ENCODE measurements around the gene ARF3.

The ARF3 gene

GRCh38 chr12:48965298-48965838 lies 8.1 kb upstream of the ARF3 start:
- H3K4me3 ChIP-seq (ENCODE audit: control insufficient read depth, low read depth, low read length), result no peak overlapping the region
- peak; percentile 40 for DNase-seq (ENCODE audit: low read depth)
- peak; percentile 48 for TF ChIP-seq CTCF (conservative IDR thresholded peaks at IDR 0.05; ENCODE audit: control insufficient read depth, insufficient read depth, low read depth, low read length)

GRCh38 chr12:48961801-48962200 lies 4.5 kb upstream of the ARF3 start:
- no peak overlapping the region for H3K4me3 ChIP-seq (ENCODE audit: control insufficient read depth, low read depth, low read length)
- no peak for TF ChIP-seq CTCF (conservative IDR thresholded peaks at IDR 0.05; ENCODE audit: control insufficient read depth, insufficient read depth, low read depth, low read length)
- DNase-seq (ENCODE audit: low read depth), result peak; percentile 34

- no peak overlapping the region for H3K4me3 ChIP-seq (ENCODE audit: control insufficient read depth, low read depth, low read length)
- no peak for DNase-seq (ENCODE audit: low read depth)
- TF ChIP-seq CTCF (conservative IDR thresholded peaks at IDR 0.05; ENCODE audit: control insufficient read depth, insufficient read depth, low read depth, low read length), result no peak
Observed at GRCh38 chr12:48961331-48961730, 4.0 kb upstream of the ARF3 start.

GRCh38 chr12:48960834-48961233 lies 3.5 kb upstream of the ARF3 start:
- DNase-seq (ENCODE audit: low read depth), result no peak
- no peak overlapping the region for H3K4me3 ChIP-seq (ENCODE audit: control insufficient read depth, low read depth, low read length)
- no peak for TF ChIP-seq CTCF (conservative IDR thresholded peaks at IDR 0.05; ENCODE audit: control insufficient read depth, insufficient read depth, low read depth, low read length)

- peak overlapping the region; percentile 98 for H3K4me3 ChIP-seq (ENCODE audit: control insufficient read depth, low read depth, low read length)
- no peak for DNase-seq (ENCODE audit: low read depth)
- no peak for TF ChIP-seq CTCF (conservative IDR thresholded peaks at IDR 0.05; ENCODE audit: control insufficient read depth, insufficient read depth, low read depth, low read length)
Observed at GRCh38 chr12:48958049-48958388, 732 bp upstream of the ARF3 start.

- DNase-seq (ENCODE audit: low read depth), result peak; percentile 95
- no peak for TF ChIP-seq CTCF (conservative IDR thresholded peaks at IDR 0.05; ENCODE audit: control insufficient read depth, insufficient read depth, low read depth, low read length)
- peak overlapping the region; percentile 98 for H3K4me3 ChIP-seq (ENCODE audit: control insufficient read depth, low read depth, low read length)
Observed at GRCh38 chr12:48956279-48957140, 777 bp downstream of the ARF3 start.
